ENCODE measurements around the gene TMEM217.
A peak's percentile ranks its signal among the peaks of the same experiment; 100 is the strongest.
"Not testable (repeated sequence)": the region's sequence is repeated elsewhere in the genome, so short reads cannot be mapped to it uniquely, and the experiment has no call there.

The TMEM217 gene

GRCh38 chr6:37257634-37258404, at the start of gene TMEM217, which contains the start of gene TBC1D22B:
TMEM217 (minus strand) TSS chr6:37258144; CDS start chr6:37219030, 39,114 bp downstream.
TBC1D22B (plus strand) TSS chr6:37257772; CDS start chr6:37257918, 146 bp downstream.
- DNase-seq (ENCODE audit: low read depth) = peak; percentile 89

- not testable (repeated sequence) for DNase-seq (ENCODE audit: low read depth)
Measured at GRCh38 chr6:37307484-37307883, 49.5 kb upstream of the TMEM217 start.

- DNase-seq (ENCODE audit: low read depth) = no peak
Measured at GRCh38 chr6:37306624-37307222, 48.8 kb upstream of the TMEM217 start.

- no peak for DNase-seq (ENCODE audit: low read depth)
Measured at GRCh38 chr6:37305841-37306425, 48.0 kb upstream of the TMEM217 start.

- no peak for DNase-seq (ENCODE audit: low read depth)
Measured at GRCh38 chr6:37304766-37305165, 46.8 kb upstream of the TMEM217 start.

GRCh38 chr6:37303891-37304503, 46.1 kb upstream of the TMEM217 start:
- peak; percentile 21 for DNase-seq (ENCODE audit: low read depth)

GRCh38 chr6:37303091-37303660, 45.2 kb upstream of the TMEM217 start:
- no peak for DNase-seq (ENCODE audit: low read depth)

- DNase-seq (ENCODE audit: low read depth) = no peak
Measured at GRCh38 chr6:37302086-37302686, 44.2 kb upstream of the TMEM217 start.

GRCh38 chr6:37299990-37300389, 42.0 kb upstream of the TMEM217 start:
- no peak for DNase-seq (ENCODE audit: low read depth)

GRCh38 chr6:37298958-37299357, 41.0 kb upstream of the TMEM217 start:
- no peak for DNase-seq (ENCODE audit: low read depth)

- not testable (repeated sequence) for DNase-seq (ENCODE audit: low read depth)
Measured at GRCh38 chr6:37297637-37298036, 39.7 kb upstream of the TMEM217 start.

GRCh38 chr6:37293426-37293825, 35.5 kb upstream of the TMEM217 start:
- no peak for DNase-seq (ENCODE audit: low read depth)

GRCh38 chr6:37289931-37290330, 32.0 kb upstream of the TMEM217 start:
- no peak for DNase-seq (ENCODE audit: low read depth)

GRCh38 chr6:37288247-37288646, 30.3 kb upstream of the TMEM217 start:
- no peak for DNase-seq (ENCODE audit: low read depth)

- DNase-seq (ENCODE audit: low read depth) = no peak
Measured at GRCh38 chr6:37287519-37288157, 29.7 kb upstream of the TMEM217 start.

GRCh38 chr6:37285861-37286311, 27.9 kb upstream of the TMEM217 start:
- no peak for DNase-seq (ENCODE audit: low read depth)

- no peak for DNase-seq (ENCODE audit: low read depth)
Measured at GRCh38 chr6:37284781-37285180, 26.8 kb upstream of the TMEM217 start.

- DNase-seq (ENCODE audit: low read depth) = peak; percentile 99
Measured at GRCh38 chr6:37283671-37284151, 25.8 kb upstream of the TMEM217 start.

GRCh38 chr6:37283268-37283667, 25.3 kb upstream of the TMEM217 start:
- DNase-seq (ENCODE audit: low read depth) = no peak

- no peak for DNase-seq (ENCODE audit: low read depth)
Measured at GRCh38 chr6:37282371-37282770, 24.4 kb upstream of the TMEM217 start.

Data from fibroblast of gingiva (primary cell).